ENCODE data around the gene FRMD4A.
"Not testable (repeated sequence)": the region's sequence is repeated elsewhere in the genome, so short reads cannot be mapped to it uniquely, and the experiment has no call there.

FRMD4A gene

GRCh38 chr10:13773043-13773442, 557.7 kb downstream of the FRMD4A start:
- DNase-seq, result no peak

- DNase-seq, result no peak
Measured at GRCh38 chr10:13771992-13772391, 558.7 kb downstream of the FRMD4A start.

GRCh38 chr10:13770760-13771493, 559.8 kb downstream of the FRMD4A start:
- no peak for DNase-seq

GRCh38 chr10:13769946-13770345, 560.8 kb downstream of the FRMD4A start:
- DNase-seq, result no peak

- DNase-seq, result no peak
Measured at GRCh38 chr10:13767676-13768178, 563.0 kb downstream of the FRMD4A start.

GRCh38 chr10:13767148-13767547, 563.6 kb downstream of the FRMD4A start:
- DNase-seq, result not testable (repeated sequence)

GRCh38 chr10:13765641-13766341, 564.9 kb downstream of the FRMD4A start:
- DNase-seq, result no peak

GRCh38 chr10:13761490-13762091, 569.1 kb downstream of the FRMD4A start:
- DNase-seq, result no peak

- DNase-seq, result no peak
Measured at GRCh38 chr10:13759168-13759567, 571.6 kb downstream of the FRMD4A start.

- no peak for DNase-seq
Measured at GRCh38 chr10:13758756-13759155, 572.0 kb downstream of the FRMD4A start.

GRCh38 chr10:13758312-13758711, 572.4 kb downstream of the FRMD4A start:
- no peak for DNase-seq

GRCh38 chr10:13754277-13754676, 576.4 kb downstream of the FRMD4A start:
- no peak for DNase-seq

GRCh38 chr10:13751191-13751764, 579.4 kb downstream of the FRMD4A start:
- DNase-seq, result no peak

- no peak for DNase-seq
Measured at GRCh38 chr10:13750299-13751190, 580.2 kb downstream of the FRMD4A start.

GRCh38 chr10:13745271-13745670, 585.5 kb downstream of the FRMD4A start:
- no peak for DNase-seq

GRCh38 chr10:13743963-13744362, 586.8 kb downstream of the FRMD4A start:
- DNase-seq, result no peak

GRCh38 chr10:13743101-13743693, 587.5 kb downstream of the FRMD4A start:
- DNase-seq, result no peak

GRCh38 chr10:13741438-13741837, 589.3 kb downstream of the FRMD4A start:
- no peak for DNase-seq

GRCh38 chr10:13740461-13740860, 590.3 kb downstream of the FRMD4A start:
- no peak for DNase-seq

GRCh38 chr10:13739183-13739582, 591.5 kb downstream of the FRMD4A start:
- DNase-seq, result no peak

GRCh38 chr10:13736506-13736905, 594.2 kb downstream of the FRMD4A start:
- DNase-seq, result no peak

- no peak for DNase-seq
Measured at GRCh38 chr10:13734151-13734550, 596.6 kb downstream of the FRMD4A start.
